ENCODE measurements around the gene CSMD2.

Gene CSMD2

GRCh38 chr1:33946836-33947235 lies 218.2 kb downstream of the CSMD2 start:
- no peak for DNase-seq

DNA sequence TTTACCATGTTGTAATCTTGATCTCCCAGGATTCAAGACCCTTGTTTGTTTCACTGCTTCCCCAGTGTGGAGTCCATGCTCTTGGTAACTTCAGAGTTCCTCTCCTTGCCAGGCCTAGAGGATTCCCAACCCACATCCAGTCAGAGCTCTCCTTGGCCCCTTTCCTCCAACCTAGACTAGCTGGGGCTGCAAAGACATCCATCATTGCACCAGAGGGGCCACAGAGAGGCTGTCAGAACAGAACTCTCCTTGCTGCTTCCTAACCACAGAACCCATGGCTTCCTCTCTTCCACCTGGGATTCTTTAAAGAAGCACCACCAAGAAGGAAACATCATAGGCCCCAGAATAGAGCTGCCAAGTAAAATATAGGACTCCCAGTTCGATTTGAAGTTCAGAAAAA lies 220.2 kb downstream of the CSMD2 start:
- DNase-seq, result no peak

DNA sequence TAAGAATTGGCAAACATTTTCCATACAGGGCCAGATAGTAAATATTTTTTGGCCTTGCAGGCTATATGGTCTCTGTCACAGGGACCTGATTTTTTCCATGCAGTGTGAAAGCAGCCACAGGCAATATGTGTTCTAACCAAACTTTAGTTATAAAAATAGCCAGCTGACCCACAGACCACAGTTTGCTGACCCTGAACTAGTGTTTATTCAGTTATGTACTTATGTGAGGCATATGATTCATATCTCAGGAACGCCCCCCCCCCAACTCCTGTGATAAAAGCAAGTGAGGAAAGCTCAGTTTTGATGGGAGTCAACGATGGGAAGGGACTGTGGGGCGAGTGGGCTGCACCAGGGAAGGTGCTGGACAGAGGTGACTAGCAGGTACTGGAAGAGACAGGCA lies 221.1 kb downstream of the CSMD2 start:
- DNase-seq, result no peak

GRCh38 chr1:33932871-33933270 lies 232.2 kb downstream of the CSMD2 start:
- DNase-seq, result no peak

DNA sequence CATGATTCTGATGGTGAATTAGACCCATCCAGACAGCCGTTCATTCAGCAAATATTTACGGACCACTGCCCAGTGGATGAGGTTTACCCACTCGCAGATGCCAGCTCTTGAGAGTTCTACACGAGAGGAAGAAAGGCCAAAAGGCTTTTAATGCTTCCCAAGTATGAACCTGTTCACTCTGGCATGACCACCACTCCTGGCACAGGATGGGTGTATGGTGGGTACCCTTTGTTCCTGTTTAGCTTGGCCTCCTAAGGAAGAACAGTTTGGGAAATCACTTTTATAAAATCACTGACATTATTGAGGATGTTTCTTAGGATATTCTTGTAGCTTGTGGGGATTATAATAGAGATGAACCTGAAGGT lies 233.9 kb downstream of the CSMD2 start:
- no peak for DNase-seq

- DNase-seq, result no peak
Measured at GRCh38 chr1:33930346-33931110, 234.5 kb downstream of the CSMD2 start.

GRCh38 chr1:33928251-33928650 lies 236.8 kb downstream of the CSMD2 start:
- no peak for DNase-seq

- no peak for DNase-seq
Measured at GRCh38 chr1:33927721-33928120, 237.3 kb downstream of the CSMD2 start.

DNA sequence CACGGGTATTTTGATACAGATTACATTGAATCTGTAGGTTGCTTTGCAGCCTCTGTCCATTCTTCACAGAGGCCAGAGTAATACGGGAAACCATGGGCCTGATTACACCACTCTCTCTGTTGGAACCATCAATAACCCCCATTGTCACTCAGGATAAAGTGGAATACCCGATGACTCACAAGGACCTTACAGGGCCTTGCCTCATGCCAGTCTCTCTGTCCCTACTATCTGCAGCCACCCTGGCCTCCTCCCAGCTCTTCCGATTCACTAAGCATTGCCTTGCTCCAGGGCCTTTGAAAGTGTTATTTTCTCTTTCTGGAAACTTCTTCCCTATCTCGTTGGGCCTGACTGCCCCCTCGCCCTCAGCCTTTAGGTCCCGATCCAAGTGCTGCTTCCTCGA lies 239.4 kb downstream of the CSMD2 start:
- DNase-seq, result no peak

DNA sequence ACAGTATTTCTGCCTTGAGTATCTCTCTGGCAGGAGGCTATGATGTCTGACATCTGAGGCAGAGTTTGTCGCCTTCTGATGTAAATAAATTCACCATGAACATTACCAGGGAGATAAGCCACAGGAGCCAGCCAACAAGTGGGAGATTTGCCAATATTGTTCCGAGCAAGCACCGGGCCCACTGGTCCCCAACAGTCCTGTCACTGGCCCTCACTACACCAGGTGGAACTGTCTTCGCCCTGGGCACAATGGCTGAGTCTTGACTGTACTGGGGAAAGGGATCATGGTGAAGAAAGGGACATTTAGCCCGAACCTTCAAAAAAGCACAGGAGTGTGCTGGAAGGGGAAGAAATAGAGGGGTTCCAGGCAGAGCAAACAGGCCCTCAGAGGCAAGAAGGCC lies 243.7 kb downstream of the CSMD2 start:
- no peak for DNase-seq

DNA sequence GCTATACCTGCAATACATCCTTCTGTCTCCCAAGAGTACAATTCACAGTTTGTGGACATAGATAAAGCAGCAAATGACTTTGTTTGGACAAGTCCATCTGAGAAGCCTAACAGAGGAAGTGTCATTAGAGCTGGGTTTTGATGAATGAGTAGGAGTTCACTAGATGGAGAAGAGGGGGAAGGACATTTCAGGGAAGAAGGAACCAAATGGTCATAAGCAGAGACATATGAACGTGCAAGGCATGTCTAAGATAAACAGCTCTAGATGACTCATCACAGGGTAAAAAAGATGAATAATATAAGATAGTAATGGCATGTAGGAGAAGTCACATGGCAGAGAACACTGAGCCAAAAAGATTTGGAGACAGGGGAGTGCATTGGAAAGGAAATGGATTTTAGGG lies 246.7 kb downstream of the CSMD2 start:
- DNase-seq, result no peak

- DNase-seq, result no peak
Measured at GRCh38 chr1:33916786-33917185, 248.2 kb downstream of the CSMD2 start.

DNA sequence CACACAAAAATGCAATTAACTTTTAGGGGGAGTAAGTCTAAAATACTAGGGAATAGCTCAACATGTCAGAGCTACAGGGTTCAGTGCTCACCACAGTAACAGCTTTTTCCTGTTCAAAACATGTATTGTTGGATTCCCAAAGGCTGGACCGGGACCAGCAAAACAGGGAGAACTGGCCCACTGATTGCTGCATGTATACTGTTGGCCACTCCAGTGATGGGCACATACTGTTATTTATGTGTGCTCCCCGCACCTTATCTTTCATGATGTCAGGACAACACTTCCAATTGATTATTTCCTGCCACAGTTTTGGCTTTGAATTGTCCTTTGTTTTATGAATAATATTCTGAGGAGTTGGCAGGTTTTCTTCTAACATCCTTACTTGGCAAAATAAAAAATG lies 250.5 kb downstream of the CSMD2 start:
- no peak for DNase-seq

DNA sequence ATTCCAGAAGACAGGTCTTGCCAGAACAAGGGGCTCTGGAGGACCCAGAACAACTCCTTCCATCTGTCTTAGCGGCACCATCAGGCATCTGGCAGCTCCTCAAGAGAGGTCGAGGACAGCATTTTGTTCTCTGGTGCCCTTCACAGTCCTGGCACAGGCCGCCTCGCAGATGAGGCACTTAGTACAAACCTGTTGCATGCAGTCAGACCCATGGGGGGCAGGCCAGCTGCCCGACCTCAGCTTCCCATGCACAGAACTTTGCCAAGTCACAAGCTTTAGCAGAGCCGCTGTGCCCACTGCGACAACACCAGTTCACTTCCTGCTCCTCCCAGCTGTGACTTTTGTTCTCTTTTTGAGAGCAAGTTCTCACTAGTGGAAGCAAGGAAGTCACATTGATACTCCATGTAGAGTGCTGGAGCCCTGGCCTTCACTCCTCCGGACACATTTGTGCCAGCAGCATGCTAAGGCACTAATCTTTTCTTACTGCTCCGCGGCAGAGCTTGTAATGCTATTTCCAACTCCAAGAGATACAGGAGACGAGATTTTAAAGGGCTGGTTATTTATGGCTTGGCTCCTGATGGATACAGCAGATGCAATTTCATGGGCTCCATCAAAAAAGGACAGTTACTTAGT lies 256.6 kb downstream of the CSMD2 start:
- DNase-seq, result no peak

GRCh38 chr1:33906156-33906555 lies 258.9 kb downstream of the CSMD2 start:
- no peak for DNase-seq

DNA sequence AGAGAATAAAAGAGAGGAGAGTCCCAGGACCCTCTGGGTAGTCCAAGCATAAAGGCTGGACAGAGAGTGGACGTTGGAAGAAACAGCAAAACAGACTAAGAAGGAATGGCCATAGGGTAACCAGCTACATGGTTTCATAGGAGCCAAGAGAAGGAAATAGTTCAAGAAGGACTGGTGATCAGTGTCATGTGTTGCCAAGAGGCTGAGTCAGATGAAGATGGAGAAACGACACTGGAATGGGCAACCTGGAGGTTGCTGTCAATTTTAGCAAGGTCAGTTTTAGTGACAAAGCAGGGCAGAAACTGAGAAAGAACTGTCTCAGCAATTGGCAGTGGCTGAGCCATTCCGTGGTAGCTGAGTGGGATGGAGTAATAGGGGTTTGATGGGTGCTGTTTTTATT lies 259.8 kb downstream of the CSMD2 start:
- no peak for DNase-seq

DNA sequence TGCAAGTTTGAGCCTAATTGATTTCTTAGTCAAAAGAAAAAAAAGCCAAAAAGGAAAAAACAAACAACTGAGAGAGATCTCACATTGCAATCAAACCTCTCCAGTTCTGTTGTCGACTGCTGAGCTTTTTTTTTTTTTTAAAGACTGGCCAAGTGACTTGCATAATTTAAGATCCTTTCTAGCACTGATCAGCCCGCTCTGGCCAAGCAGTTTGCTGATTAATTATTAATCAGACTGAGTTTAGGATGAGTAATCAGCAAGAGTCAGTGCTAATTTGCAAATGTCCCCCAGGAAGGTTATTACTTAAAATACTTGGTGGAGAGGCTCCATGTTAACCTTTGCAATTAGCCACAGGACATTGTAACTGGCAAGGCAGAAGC lies 261.8 kb downstream of the CSMD2 start:
- no peak for DNase-seq

DNA sequence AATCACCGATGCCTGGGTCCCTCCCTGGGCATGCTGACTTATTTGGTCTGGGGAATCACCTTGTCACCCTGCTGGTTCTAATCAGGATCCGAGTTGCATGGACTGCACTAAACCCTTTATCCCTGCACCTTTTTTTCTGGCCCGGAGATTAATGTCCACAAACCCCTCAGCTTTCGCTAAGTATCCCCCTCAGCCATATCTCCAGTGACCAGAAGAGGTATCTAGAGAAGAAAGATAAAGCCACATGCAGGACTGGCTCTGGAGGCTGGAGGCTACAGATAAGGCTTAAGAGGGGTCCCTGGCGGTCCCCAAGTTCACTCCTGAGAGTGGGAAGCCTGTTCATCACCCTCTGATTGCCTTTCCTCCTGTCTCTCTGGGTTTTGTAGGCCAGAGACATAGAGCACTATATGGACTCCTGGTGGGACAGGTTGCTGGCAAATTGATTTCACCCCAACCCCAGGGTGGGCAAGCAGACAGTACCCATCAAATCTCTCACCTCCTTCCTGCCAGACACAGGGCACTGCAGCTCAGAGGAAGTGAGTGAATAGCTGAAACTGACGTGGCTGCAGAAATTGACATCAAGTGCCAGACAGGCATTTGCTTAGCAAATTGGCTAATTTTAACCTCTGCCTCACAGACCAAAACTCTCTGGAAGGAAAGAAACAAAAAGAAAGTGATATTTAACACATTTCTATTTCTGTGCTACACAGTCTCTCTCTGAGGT lies 262.4 kb downstream of the CSMD2 start:
- DNase-seq, result no peak

DNA sequence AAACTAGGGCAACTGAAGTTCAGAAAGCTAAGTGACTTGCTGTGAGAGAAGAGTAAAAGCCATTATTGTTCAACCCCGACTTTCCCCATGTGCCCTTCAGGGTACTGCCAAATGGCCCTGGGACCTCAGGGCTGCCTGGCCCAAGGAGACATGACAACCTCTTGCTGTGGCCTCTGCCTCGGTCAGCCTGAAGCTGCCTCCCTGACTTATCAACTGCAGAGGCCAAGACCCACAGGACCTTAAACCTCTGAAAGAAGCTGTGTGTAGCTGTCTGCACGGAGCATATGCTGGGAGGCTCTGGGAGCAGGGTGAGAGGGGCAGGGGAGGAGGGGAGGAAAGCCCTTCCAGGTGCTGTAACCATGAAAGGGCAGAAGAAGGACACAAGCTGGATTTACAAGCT lies 265.3 kb downstream of the CSMD2 start:
- DNase-seq, result no peak

DNA sequence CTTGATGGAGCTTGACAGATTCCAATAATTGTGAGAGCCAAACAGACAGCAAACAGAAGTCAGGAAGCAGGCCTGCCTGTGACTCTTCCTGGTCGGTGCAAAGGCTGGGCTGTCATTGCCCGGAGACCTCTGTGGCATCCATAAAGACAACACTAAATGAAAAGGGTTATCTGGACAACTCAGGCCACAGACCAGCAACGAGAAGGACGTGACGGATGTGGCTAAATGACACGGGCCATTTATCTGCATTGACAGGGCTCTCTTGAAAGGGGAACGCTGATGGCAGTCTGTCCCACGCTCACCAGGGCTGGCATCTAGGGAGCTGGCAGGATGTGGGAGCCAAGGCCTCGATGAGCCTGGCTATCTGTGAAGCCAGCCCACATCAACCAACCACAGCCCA lies 266.1 kb downstream of the CSMD2 start:
- DNase-seq, result no peak

- no peak for DNase-seq
Measured at GRCh38 chr1:33898406-33898805, 266.6 kb downstream of the CSMD2 start.

- DNase-seq, result no peak
Measured at GRCh38 chr1:33897092-33897725, 267.8 kb downstream of the CSMD2 start.

DNA sequence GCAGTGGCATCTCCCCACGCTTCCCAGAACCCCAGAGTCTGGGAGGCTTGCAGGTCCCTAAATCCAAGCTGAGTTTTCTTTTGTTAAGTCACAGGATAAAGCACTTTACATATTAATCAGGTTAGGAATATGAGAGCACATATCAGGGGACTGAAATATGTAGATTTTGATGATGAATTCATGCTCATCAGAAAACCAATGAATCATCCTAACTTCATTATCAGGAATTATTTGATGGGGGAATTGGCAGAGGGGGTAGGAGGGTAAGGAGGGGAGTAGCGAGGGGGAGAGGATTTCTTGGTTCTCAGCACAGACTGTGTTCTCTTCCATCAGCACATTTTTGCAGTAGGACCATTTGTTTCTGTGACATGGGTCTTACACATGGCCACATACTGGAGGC lies 269.1 kb downstream of the CSMD2 start:
- no peak for DNase-seq

- no peak for DNase-seq
Measured at GRCh38 chr1:33895396-33895795, 269.6 kb downstream of the CSMD2 start.
